Stimulated activated CD8-positive, alpha-beta memory T cell treated with anti-CD3 and anti-CD28 coated beads, Interleukin-2, amount 100 ng/mL, for 1 hour (primary cell): ENCODE data around the gene FAM168B.

Experiments used
- DNase-seq, 2 donors: peaks; one replicate each; pipeline ENCODE4 v3.0.0-alpha.2; 2020; ENCODE audit warnings: low read depth in 2 of 2

Gene FAM168B

DNA sequence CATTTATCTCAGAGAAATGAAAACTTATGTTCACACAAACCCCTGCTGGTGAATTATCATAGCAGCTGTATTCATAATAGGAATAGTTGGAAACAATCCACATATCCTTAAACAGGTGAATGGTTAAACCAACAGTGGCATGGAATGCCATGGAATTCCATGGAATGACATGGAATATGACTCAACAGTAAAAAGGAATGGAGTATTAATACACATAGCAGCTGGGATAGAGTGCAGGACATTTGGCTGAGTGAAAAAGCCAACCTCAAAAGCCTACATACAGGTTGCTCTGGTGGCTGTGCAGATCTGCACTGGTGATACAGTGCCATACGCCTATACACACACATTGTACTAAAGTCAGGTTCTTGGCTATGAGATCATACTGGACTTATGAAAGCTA is 69.5 kb downstream of the FAM168B start:
- DNase-seq = no peak

DNA sequence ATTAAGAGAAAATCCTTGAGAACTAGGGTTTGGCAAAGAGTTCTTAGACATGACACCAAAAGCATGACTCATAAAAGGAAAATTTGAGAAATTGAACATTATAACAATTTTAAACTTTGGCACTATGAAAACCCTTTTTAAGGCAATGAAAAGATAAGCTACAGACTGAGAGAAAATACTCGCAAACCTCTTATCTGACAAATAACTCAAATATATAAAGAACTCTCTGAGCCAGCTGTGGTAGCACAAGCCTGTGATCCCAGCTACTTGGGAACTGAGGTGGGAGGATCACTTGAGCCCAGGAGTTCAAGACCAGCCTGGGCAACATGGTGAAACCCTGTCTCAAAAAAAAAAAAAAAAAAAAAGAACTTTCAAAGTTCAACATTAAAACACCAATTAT is 70.5 kb downstream of the FAM168B start:
- DNase-seq = no peak

DNA sequence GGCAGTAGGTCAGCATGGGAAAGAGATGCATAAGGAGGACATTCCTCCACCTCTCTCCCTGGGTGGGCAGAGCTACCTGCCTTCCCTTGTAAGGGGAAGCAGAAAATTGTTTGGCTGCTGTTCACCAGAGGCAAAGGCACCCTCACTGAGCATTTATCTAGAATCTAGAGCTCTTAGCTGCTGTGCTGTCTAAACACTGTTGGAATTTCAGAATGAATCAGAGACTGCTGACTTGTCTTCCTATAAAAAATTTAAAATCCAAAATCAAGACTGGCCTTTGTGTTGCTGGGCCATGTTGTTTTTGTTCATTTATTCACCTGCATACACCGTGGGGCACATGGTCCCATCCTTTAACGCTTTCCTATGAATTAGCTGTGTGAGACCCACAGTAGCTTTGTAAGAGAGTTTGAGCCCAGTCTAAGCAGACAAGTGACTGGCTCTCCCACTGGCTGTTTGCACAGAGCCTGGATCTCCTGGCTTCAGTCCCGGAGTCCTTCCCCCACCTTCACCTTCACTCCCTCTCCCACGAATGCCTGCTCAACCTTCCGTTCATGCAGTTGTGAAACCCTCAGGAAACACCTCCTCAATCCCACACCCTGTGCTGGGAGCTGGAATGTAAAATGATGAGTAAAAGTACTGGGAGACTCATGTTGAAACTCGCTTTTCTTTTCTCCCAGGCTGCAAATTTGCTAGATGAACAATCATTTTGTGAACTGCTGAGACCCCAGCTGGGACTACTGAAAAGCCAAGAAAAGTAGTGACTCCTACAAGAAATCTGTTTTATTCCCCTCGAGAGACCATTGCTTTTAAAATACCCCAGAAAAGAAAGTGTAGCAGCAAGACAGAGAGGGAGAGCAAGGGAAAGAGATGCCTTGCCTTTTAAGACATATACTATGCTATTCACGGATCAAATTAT is 76.2 kb downstream of the FAM168B start:
- no peak for DNase-seq

DNA sequence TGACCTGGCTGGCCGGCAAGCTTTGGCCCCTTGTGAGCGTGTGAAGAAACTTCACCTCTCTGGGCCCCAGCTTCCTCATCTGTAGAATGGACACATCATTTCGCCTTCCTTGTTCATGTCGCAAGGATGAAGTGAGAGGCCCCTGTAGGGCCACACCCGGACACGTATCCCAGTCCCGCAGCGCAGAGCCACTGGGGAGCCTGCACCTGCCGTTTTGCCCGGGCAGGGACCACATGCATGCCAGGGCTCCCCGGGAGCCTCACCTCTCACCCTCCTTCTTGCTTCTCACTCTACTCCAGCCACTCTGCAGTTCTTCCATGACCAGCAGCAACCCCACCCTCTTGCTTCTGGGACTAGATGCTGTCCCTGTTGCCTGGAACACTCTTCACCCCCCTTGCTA is 77.5 kb downstream of the FAM168B start:
- DNase-seq = no peak

DNA sequence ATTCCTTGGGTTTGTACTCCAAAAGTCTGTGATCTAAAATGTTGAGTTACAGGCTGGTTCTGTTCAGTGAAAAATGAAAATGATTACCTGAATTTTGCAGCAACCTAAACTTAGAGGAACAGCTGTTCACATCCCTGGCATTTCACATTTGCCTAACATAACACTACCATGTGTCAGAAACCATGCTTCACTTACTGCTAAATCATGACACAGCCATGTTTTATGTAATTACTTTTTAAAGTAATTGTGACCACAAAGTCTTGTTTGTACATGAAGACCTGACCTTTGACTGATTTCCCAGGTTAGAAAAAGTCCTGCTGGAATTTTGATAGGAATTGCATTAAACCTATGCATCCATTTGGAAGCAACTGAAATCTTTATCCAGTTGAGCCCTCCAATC is 79.1 kb downstream of the FAM168B start:
- DNase-seq = no peak

DNA sequence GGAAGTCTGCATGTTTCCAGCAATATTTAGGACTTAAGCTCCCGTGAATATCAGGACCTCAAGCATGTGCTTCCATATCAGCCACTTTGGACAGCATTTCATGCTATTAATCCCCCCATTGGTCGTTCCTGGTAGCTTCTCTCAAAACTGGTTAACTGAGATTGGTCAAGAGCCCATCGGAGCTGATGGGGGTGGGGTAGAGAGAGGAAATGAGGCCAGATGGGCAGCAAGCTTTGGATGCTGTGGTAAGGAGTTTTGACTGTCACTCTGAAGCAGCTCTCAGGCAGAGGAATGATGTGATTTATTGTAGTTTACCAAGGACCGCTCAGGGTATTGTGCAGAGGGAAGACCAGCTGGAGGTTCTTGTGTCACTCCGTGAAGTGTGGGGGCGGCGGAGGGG is 81.8 kb downstream of the FAM168B start:
- no peak for DNase-seq

DNA sequence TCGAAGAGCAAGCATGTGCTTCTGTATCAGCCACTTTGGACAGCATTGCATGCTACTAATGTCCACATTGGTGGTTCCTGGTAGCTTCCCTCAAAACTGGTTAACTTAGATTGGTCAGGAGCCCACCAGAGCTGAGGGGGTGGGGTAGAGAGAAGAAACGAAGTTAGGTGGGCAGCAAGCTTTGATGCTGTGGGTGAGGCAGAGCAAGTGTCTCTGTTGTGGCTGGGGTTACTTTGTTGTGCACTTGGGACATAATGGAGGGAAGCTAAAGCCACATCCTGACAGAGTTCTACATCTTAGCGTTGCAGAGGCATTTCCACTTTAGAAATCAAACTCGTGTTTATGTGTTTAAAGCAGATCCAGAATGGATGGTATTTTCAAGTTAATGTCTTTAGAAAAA is 82.7 kb downstream of the FAM168B start:
- DNase-seq = no peak

DNA sequence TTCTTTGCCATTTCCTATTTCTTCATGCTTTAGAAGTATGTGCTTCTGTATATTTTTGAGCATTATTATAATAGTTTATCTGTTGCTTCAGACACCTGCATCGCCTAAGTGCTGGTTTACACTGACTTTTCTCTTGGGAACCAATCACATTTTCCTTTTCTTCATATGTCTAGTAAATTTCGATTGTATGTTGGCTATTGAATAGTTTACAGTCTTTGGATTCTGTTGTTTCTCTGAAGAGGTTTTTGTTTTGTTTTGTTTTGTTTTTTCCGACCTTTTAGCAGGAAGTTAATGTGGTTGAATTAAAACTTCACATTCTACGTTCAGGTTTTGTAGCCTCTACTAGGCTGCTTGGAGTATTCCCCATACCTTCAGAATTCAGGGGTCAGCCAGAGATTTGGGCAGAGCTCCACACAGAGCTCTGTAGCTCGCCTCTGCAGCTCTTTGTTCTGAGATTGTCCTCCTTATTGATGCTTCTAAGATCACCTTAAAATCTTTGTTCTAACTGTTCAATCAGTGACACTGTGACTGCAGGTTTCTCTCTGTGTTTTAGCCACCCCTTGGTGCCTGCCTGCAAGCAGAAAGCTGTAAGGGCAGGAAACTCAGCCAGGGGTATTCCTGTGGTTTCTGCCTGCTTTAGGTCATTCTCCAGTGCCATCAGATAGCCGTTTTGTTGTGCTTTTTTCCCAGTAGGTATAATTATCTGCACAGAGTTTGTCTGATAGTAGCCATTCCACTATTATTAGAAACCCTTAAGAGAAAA is 83.4 kb downstream of the FAM168B start:
- no peak for DNase-seq

DNA sequence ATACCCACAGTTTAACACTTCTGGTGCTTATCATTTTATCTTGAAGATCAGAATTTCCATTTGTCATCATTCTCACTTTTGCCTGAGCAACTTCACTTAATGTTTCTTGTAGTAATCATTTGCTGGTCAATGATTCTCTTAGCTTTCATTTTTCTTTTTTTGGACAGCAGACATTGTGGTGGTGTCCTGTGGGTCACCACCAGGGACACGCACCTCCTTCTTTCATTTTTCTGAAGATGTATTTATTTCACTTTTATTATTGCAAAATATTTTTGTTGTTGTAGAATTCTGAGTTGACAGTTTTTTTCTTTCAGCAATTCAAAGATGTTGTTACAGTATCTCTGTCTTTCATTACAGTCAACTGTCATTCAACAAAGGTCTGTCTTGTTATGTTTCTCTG is 84.3 kb downstream of the FAM168B start:
- no peak for DNase-seq

DNA sequence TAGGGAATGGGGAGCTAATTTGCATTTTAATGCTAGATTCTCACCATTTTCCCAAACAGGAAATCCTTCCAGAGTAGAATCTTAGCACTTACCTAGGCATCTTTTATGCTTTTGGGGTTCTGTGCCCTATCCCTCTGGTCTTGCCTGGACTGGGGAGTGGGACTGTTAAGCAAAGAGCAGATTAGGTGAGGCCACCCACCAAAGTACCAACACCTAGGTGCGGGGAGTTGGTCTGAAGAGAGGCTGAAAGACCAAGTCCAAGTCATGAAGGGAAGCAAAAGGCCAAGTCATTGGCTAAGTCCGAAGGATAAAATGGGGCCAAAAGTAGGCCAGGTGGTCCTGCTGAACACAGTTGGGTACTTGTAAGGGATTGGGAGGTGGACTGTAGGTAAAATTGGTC is 86.7 kb downstream of the FAM168B start:
- no peak for DNase-seq

DNA sequence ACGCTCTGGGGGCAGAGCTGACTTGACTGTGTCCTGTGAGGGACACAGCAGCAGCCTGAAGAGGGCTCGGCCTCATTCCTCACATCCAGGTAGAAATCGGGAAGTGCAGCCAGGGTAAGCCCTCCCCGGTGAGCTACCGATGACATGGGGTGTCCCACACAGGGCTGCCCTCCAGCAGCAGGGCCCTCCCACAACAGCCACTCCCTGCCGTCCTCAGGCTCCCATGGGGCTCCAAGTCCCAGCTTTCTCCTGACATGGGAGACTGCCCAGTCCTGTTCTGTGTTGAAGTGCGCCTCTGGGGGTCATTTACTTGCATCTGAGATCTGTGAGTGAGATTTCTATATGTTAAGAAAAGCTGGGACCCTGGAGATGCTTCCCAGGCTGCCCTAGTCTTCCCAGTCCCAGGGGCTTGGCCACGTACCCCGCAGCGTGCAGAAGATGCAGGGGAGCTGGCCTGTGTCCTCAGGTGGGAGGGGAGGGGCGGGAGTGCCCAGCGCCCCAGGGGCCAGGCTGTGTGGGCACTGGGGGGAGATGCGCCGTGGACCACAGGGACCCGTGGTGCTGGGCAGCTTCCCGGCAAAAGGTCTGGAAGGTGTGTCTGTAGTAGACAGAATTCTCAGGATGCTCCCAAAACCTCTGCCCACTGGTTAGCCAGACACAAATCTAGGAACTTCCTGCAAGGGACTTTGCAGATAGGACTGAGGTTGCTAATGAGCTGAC is 87.9 kb downstream of the FAM168B start:
- no peak for DNase-seq

DNA sequence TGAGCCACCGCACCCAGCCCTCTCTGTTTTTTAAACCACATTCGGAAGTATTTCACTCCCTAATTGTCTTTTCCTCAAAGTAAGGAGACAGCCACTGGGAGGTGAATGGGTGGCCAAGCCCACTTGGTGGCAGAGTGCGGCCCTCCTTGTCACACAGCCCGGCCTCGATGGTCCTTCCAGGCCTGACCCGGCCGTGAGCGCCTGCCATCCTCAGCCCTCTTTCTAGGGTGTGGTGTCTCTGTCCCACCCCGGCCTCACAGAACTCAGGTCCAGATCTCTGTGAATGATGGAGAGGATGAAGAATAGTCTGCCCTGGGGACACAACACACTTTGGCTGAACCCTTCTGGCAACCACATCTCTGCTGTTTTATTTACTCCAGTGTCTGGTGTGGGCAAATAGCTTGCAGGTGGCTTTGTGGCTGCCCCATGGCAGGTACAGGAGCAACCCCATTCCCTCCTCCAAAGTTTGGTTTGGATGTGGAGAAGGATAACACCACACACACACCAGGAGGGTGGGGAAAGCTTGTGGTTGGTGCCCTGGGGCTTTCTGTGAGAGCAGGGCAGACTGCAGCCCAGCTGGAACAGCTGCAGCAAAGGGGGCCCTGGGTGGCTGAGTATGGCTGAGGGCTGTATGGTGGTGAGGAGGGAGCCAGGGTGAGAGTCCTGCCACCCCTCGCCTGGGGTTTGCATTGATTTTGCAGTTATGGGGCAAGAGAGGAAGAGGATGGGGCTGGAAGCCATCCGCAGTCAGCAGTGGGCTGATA is 88.6 kb downstream of the FAM168B start:
- no peak for DNase-seq

DNA sequence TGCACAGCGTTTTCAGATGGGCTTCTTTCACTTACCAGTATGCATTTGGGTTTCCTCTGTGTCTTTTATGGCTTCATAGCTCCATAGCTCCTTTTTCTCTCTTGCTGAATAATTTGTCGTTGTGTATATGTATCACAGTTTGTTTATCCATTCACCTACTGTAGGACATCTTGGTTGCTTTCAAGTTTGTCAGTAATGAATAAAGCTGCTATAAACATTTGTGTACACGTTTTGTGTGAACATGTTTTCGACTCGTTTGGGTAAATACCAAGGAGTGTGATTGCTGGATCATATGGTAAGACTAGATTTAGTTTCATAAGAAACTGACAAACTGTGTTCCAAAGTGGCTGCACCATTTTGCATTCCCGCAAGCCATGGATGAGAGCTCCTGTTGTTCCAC is 94.7 kb downstream of the FAM168B start:
- no peak for DNase-seq
